NCI-H1436 treated with DMSO at 0.1 percent for 48 hours (cell line): ENCODE measurements around the gene ZDHHC8.

Source experiments
- DNase-seq: peaks from one replicate; lab custom pipeline; 2025; lab: John Stamatoyannopoulos, UW

Gene ZDHHC8

GRCh38 chr22:20096574-20097420 lies 34.8 kb upstream of the ZDHHC8 start:
- DNase-seq = no peak

GRCh38 chr22:20099099-20099711 lies 32.4 kb upstream of the ZDHHC8 start:
- DNase-seq = no peak

GRCh38 chr22:20101638-20102037 lies 30.0 kb upstream of the ZDHHC8 start:
- no peak for DNase-seq

DNA sequence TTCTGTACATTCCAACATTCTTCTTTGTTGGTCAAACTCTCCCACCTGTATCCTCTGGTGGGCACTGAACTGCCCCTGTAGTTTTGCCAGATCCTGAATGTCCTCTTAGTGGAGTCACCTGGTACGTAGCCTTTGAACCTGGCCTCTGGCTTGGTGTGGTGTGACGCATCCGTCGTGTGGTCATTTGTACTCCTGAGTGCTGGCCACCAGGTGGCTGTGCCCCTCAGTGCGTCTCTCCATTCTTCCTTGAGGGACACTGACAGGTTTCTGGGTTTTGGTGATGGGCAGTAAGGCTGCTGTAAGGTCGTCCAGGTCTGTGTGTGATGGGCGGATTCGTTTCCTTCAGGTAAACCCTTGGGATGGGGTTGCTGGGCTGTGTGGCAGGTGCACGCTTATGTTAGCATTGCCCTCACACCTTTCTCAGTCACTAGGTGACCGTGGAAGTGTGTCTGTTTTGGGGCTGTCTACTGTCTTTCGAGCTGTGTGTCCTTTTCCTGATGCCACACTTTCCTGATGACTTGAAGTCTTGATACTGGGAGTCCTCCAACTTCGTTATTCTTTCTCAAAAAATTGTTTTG lies 29.3 kb upstream of the ZDHHC8 start:
- no peak for DNase-seq

DNA sequence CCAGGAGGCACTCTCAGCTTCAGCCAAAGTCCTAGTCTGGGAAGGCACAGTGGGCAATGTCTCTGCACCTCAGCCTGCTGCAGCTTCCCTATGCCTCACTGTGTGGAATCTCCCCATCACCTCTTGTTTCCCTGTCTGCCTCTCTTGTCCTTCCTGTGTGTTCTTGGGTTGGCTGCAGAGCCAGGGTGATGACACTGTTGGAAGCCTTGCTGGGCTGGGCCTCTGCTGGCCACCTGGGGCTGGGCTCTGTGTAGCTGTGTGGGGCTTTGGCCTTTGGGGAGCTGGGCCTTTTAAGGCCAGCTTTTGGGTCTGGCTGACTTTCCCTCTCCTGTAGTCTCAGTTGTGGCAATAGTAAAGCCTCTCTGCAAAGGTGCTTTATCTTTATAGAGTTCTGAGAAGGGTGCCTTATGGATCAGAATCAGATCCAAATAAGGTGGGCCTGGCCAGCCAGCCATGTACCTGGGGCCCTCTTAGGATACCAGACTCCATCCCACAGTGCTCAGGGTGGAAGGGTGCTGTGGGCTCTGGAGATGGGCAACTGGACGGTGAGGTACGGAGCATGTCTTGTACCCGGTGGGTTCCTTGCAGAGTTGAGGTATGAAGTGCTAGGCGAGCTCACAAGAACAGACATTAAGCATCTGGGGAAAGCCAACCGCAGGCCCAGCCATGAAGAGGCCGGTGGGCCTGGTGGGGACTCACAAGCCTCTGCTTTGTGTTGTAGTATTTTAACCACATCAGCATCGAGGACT lies 26.0 kb upstream of the ZDHHC8 start:
- no peak for DNase-seq

GRCh38 chr22:20106205-20106848 lies 25.3 kb upstream of the ZDHHC8 start:
- DNase-seq = no peak

DNA sequence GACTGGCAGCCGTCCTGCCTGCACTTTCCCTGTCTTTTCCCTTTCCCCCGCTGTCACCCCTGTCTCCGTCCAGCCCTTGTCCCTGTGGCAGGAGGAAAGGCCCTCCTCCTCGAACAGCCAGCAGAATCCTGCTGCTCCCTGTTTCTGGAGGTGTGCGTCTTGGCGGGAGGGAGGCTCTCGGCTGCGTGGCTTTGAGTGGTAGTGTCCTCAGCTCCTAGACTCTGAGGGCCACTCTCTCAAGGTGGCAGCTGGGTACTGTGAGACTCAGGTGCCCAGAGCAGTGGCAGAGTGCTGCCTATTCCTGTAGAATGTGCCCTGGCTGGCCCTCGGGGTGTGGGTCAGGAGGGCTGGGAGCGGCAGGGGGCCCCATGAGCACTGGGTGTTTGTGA lies 24.8 kb upstream of the ZDHHC8 start:
- DNase-seq = no peak

DNA sequence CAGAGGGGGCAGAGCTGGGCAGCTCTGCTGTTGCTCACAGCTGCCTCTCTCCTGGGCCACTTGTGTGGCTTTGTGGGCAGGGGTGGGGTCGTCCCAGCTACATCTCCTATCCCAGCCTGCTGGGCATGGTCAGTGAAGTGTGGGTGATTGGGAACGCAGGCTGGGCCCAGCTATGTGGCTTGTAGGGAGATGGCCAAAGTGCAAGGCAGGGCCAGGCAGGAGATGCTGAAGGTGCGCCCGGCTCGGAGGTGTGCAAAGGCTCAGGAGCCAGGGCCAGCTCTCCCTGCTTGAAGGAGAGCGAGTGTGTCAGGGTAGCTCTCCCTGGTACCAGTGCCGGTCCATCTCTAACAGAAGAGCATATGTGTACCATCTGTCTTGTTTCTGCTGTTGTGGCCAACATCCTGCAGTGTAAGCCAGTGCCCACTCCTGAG lies 24.1 kb upstream of the ZDHHC8 start:
- no peak for DNase-seq

GRCh38 chr22:20107951-20108756 lies 23.4 kb upstream of the ZDHHC8 start:
- DNase-seq = no peak

GRCh38 chr22:20108757-20109230 lies 22.8 kb upstream of the ZDHHC8 start:
- no peak for DNase-seq

- DNase-seq = no peak
Observed at GRCh38 chr22:20109411-20110358, 21.9 kb upstream of the ZDHHC8 start.

GRCh38 chr22:20110359-20110985 lies 21.1 kb upstream of the ZDHHC8 start:
- DNase-seq = no peak

GRCh38 chr22:20111045-20111688 lies 20.4 kb upstream of the ZDHHC8 start:
- DNase-seq = no peak

- DNase-seq = no peak
Observed at GRCh38 chr22:20111689-20112622, 19.6 kb upstream of the ZDHHC8 start.

- no peak for DNase-seq
Observed at GRCh38 chr22:20112623-20113511, 18.7 kb upstream of the ZDHHC8 start.

- DNase-seq = no peak
Observed at GRCh38 chr22:20113551-20114310, 17.9 kb upstream of the ZDHHC8 start.
